ENCODE results near the gene MPZL3.

GRCh38 chr11:118227865-118228785 is 24.0 kb downstream of the MPZL3 start:
- TF ChIP-seq MAX (IDR thresholded peaks at IDR 0.05; ENCODE audit: low read depth) = no peak
- TF ChIP-seq REST (IDR thresholded peaks at IDR 0.05; ENCODE audit: low read depth, low read length) = no peak
- no peak for TF ChIP-seq MXI1 (IDR thresholded peaks at IDR 0.05; ENCODE audit: low read depth, low read length)
- TF ChIP-seq CTCF (IDR thresholded peaks at IDR 0.05) = no peak
- TF ChIP-seq EP300 (IDR thresholded peaks at IDR 0.05; ENCODE audit: borderline replicate concordance in 1 of 2, low read depth in 1 of 2, low read length in 1 of 2) = no peak
- TF ChIP-seq IRF3 (IDR thresholded peaks at IDR 0.05; ENCODE audit: low read depth, low read length) = no peak
- TF ChIP-seq POLR2AphosphoS5 (IDR thresholded peaks at IDR 0.05; ENCODE audit: low read depth, low read length) = no peak
- no peak for TF ChIP-seq SMC3 (IDR thresholded peaks at IDR 0.05; ENCODE audit: low read depth, low read length)
- no peak for TF ChIP-seq YY1 (IDR thresholded peaks at IDR 0.05; ENCODE audit: low read depth)
- no peak for TF ChIP-seq GABPA (IDR thresholded peaks at IDR 0.05; ENCODE audit: low read depth)

Measured in SK-N-SH (cell line).